ENCODE measurements around the gene BLOC1S5. TPM values are rescaled to one million over a fixed set of nuclear protein-coding genes. Genes with fewer than 3 reads are reported as not detected.
A peak's percentile ranks its signal among the peaks of the same experiment; 100 is the strongest.

Gene BLOC1S5
- total and polyA plus RNA-seq, 9 of the 15 experiments (the other 6 are each of a cell fraction or from before 2014, with no cell fraction given): 8.5 to 41.0 (median 27.7) TPM

- TF ChIP-seq, protein P1, sequence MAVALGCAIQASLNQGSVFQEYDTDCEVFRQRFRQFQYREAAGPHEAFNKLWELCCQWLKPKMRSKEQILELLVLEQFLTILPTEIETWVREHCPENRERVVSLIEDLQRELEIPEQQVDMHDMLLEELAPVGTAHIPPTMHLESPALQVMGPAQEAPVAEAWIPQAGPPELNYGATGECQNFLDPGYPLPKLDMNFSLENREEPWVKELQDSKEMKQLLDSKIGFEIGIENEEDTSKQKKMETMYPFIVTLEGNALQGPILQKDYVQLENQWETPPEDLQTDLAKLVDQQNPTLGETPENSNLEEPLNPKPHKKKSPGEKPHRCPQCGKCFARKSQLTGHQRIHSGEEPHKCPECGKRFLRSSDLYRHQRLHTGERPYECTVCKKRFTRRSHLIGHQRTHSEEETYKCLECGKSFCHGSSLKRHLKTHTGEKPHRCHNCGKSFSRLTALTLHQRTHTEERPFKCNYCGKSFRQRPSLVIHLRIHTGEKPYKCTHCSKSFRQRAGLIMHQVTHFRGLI (CRISPR knock-in tag; IDR thresholded peaks at IDR 0.05): no peak
- TF ChIP-seq CBFA2T3 (IDR thresholded peaks at IDR 0.05) (no peak), PHB (CRISPR knock-in tag; IDR thresholded peaks at IDR 0.05) (no peak), GATA2 (CRISPR knock-in tag; IDR thresholded peaks at IDR 0.05) (no peak; the same call in 1 of the 2 replicates), CCAR2 (IDR thresholded peaks at IDR 0.05; ENCODE audit: low read depth, low read length) (no peak), SMARCE1 (IDR thresholded peaks at IDR 0.05) (peak; percentile 48; the same call in 1 of the 2 replicates), NFATC3 (IDR thresholded peaks at IDR 0.05) (no peak), SIN3B (IDR thresholded peaks at IDR 0.05; ENCODE audit: low read depth) (no peak), PKNOX1 (IDR thresholded peaks at IDR 0.05) (peak; percentile 90), NR2C2 (CRISPR knock-in tag; IDR thresholded peaks at IDR 0.05) (no peak; the same call in 1 of the 2 replicates), NR2C2 (tag; IDR thresholded peaks at IDR 0.05) (peak; percentile 97), ZNF3 (CRISPR knock-in tag; IDR thresholded peaks at IDR 0.05) (no peak), ZBED1 (IDR thresholded peaks at IDR 0.05) (peak; percentile 71), ELF2 (CRISPR knock-in tag; IDR thresholded peaks at IDR 0.05) (peak; percentile 98), RB1 (IDR thresholded peaks at IDR 0.05; ENCODE audit: low read depth) (peak; percentile 58), RFX7 (CRISPR knock-in tag; IDR thresholded peaks at IDR 0.05) (no peak), HSF4 (CRISPR knock-in tag; IDR thresholded peaks at IDR 0.05; ENCODE audit: borderline replicate concordance) (no peak), ZC3H4 (CRISPR knock-in tag; IDR thresholded peaks at IDR 0.05; ENCODE audit: borderline replicate concordance) (no peak), CHD1 (IDR thresholded peaks at IDR 0.05; ENCODE audit: low read length) (no peak), DIDO1 (tag; IDR thresholded peaks at IDR 0.05; ENCODE audit: low read depth) (peak; percentile 78)
- TF ChIP-seq, protein P2, sequence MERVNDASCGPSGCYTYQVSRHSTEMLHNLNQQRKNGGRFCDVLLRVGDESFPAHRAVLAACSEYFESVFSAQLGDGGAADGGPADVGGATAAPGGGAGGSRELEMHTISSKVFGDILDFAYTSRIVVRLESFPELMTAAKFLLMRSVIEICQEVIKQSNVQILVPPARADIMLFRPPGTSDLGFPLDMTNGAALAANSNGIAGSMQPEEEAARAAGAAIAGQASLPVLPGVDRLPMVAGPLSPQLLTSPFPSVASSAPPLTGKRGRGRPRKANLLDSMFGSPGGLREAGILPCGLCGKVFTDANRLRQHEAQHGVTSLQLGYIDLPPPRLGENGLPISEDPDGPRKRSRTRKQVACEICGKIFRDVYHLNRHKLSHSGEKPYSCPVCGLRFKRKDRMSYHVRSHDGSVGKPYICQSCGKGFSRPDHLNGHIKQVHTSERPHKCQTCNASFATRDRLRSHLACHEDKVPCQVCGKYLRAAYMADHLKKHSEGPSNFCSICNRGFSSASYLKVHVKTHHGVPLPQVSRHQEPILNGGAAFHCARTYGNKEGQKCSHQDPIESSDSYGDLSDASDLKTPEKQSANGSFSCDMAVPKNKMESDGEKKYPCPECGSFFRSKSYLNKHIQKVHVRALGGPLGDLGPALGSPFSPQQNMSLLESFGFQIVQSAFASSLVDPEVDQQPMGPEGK (CRISPR knock-in tag; IDR thresholded peaks at IDR 0.05; ENCODE audit: borderline replicate concordance): no peak
- TF ChIP-seq, protein P3, sequence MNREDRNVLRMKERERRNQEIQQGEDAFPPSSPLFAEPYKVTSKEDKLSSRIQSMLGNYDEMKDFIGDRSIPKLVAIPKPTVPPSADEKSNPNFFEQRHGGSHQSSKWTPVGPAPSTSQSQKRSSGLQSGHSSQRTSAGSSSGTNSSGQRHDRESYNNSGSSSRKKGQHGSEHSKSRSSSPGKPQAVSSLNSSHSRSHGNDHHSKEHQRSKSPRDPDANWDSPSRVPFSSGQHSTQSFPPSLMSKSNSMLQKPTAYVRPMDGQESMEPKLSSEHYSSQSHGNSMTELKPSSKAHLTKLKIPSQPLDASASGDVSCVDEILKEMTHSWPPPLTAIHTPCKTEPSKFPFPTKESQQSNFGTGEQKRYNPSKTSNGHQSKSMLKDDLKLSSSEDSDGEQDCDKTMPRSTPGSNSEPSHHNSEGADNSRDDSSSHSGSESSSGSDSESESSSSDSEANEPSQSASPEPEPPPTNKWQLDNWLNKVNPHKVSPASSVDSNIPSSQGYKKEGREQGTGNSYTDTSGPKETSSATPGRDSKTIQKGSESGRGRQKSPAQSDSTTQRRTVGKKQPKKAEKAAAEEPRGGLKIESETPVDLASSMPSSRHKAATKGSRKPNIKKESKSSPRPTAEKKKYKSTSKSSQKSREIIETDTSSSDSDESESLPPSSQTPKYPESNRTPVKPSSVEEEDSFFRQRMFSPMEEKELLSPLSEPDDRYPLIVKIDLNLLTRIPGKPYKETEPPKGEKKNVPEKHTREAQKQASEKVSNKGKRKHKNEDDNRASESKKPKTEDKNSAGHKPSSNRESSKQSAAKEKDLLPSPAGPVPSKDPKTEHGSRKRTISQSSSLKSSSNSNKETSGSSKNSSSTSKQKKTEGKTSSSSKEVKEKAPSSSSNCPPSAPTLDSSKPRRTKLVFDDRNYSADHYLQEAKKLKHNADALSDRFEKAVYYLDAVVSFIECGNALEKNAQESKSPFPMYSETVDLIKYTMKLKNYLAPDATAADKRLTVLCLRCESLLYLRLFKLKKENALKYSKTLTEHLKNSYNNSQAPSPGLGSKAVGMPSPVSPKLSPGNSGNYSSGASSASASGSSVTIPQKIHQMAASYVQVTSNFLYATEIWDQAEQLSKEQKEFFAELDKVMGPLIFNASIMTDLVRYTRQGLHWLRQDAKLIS (CRISPR knock-in tag; IDR thresholded peaks at IDR 0.05): peak; percentile 73; the same call in 1 of the 2 replicates
Measured at GRCh38 chr6:8063761-8064637, at the start of gene BLOC1S5 (continued).
